Mononuclear cell (primary cell): ENCODE results near the gene GFPT2. TPM values are rescaled to one million over a fixed set of nuclear protein-coding genes. Genes with fewer than 3 reads are reported as not detected.

Experiments
- H3K27me3 ChIP-seq: 2 replicates; pipeline ENCODE4 v1.6.0; 2011; ENCODE audit warnings: low read length, control low read depth; ENCODE audit not compliant: insufficient read depth
- H3K4me1 ChIP-seq: 2 replicates; pipeline ENCODE4 v1.5.1; 2011; ENCODE audit warnings: mild to moderate bottlenecking, low read length, control low read depth; ENCODE audit not compliant: insufficient read depth
- H3K4me3 ChIP-seq: 2 replicates; pipeline ENCODE4 v1.5.1; 2011; ENCODE audit warnings: mild to moderate bottlenecking, low read length, moderate library complexity
- H3K9me3 ChIP-seq: 2 replicates; pipeline ENCODE4 v1.5.1; 2011; ENCODE audit warnings: low read depth, mild to moderate bottlenecking, control low read depth, low read length
- total RNA-seq: library from RNA; depleted of rRNA; stranded (reverse); fragments of >200 nt; gene quantifications from one replicate; pipeline ENCODE4 v1.2.3, GENCODE V29; 2012

GFPT2 gene
- total RNA-seq, 1 donor, result 1.7 TPM

DNA sequence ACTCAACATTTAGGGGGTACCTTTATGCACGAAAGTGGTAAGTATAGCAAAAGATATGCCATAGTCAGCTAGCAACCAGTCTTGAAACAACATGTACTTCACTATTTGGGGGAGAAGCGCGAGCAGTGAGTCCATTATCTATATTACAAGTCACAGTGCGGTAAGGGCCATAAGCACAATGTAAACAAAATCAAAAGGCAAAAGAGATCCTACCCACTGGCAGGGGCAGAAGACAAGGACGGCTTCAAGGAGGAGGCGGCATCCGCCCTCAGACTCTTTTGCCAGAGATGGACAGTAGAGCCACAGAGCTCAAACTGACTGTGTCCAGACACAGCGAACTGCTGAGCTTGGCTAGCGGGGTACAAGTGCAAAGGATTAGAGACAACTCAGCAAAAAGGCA lies 70.9 kb downstream of the GFPT2 start:
- no peaks in the 10 kb centered on the region for H3K27me3 ChIP-seq
- no peaks in the 10 kb centered on the region for H3K9me3 ChIP-seq
- no peak overlapping the region for H3K4me3 ChIP-seq

DNA sequence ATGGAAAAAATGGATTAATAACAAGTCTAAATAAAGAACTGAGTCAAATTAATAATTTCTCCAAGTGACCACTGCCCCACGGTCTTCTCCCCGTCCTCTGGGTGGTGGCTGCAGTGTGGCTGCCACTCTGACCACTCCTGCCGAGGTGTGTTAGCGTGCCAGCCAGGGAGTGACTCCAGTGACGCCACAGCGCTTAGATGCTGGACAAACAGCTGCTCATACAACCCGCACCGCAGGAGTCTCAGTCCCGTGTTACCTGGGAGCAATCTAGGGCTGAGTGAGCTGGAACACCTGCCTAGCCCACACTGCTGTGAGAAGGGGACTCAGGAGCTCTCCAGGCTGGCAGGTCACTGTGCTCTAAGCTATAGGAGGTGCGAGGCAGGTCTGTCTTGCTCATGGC lies 71.4 kb downstream of the GFPT2 start:
- Histone ChIP-seq H3K9me3 (no peaks in the 10 kb centered on the region), H3K27me3 (no peaks in the 10 kb centered on the region), H3K4me1 (no peaks in the 10 kb centered on the region), H3K4me3 (no peak overlapping the region)

More for the DNA sequence above, 70.9 kb downstream of the GFPT2 start:
- H3K4me1 ChIP-seq, result peaks cover 3% of the 10 kb centered on the region

DNA sequence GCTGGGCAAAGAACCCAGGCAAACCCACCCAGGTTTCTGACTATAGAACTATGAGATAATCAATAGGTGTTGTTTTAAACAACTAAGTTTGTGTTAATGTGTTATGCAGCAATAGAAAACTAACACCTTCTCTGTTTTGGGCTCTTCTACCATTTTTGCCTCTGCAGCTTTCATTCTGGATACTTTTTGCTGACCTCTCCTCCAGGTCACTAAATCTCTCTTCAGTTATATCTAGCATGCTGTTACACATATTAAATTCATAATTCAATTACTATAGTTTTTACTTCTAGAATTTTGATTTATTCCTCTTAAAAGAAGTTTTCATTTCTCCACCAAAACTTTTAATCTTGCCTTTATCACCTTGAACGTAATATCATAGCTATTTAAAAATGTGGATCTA lies 78.4 kb downstream of the GFPT2 start:
- Histone ChIP-seq H3K9me3 (peaks cover 19% of the 10 kb centered on the region), H3K4me3 (no peak overlapping the region), H3K4me1 (no peaks in the 10 kb centered on the region), H3K27me3 (no peaks in the 10 kb centered on the region)

DNA sequence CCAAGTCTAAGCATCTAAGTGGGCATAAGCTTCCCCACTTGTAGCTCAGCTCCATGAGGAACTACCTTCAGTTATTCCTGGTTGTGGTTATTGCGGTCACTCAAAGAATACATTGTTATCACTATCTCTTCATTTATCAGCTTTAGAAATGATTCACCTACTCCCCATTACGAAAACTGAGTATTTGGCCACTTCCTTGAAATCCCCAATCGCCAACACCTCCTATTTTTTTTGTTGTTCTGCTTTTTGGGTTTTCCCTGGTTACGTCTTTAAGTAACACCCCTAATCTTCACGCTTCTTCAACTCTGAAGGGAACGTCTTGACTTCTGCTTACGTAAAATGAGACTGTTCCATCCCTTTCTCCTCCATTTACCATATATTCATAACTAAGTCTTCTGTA lies 81.9 kb downstream of the GFPT2 start:
- H3K4me3 ChIP-seq, result no peak overlapping the region
- H3K4me1 ChIP-seq, result no peaks in the 10 kb centered on the region
- peaks cover 19% of the 10 kb centered on the region for H3K9me3 ChIP-seq
- H3K27me3 ChIP-seq, result no peaks in the 10 kb centered on the region

DNA sequence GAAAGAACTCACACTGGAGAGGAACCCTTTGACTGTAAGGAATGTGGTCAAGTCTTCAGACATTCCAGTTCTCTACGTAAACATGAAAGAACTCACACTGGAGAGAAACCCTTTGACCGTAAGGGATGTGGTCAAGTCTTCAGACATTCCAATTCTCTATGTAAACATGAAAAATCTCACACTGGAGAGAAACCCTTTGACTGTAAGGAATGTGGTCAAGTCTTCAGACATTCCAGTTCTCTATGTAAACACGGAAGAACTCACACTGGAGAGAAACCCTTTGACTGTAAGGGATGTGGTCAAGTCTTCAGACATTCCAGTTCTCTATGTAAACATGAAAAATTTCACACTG lies 93.9 kb downstream of the GFPT2 start:
- peaks cover 84% of the 10 kb centered on the region for H3K9me3 ChIP-seq
- H3K4me3 ChIP-seq, result no peak overlapping the region

DNA sequence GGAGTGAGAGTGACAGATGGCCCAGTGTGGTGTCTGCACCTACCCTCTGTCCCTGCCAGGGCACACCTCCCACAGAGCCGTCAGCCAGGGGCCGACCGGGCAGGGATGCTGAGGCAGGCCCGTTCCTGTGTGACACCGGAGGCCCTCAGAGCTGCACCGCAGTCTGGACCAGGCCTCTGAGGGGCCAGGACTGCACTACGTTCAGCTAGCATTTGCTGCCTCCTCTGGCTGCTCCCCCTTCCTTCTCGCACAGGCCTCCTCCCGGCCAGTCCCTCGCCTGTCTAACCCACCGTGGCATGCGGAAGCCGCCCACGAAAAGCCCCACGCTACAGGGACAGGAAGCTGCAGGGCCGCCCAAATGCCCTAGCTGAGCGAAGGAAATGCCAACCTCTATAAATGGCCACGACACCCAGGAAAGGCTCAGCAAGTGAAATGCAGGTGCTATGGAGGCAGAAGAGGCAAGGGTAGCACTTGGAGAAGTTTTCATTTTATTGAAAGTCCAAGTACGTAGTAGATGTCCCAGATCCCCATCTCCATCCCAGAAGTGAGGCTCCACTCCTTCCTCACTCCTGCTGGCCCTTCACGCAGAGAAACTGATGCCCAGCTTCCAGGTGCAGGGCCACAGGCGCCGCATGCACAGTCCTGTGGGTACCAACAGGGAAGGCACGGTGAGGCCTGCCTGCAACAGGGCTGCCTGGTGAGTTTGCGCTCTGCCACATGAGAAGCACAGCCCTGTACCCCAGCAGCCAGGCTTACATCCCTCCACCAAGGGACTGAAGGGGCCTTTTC lies 99.9 kb downstream of the GFPT2 start:
- Histone ChIP-seq H3K9me3 (peaks cover 37% of the 10 kb centered on the region), H3K4me3 (no peak overlapping the region), H3K4me1 (no peaks in the 10 kb centered on the region), H3K27me3 (no peaks in the 10 kb centered on the region)

More for the DNA sequence above, 93.9 kb downstream of the GFPT2 start:
- Histone ChIP-seq H3K4me1 (no peaks in the 10 kb centered on the region), H3K27me3 (no peaks in the 10 kb centered on the region)

DNA sequence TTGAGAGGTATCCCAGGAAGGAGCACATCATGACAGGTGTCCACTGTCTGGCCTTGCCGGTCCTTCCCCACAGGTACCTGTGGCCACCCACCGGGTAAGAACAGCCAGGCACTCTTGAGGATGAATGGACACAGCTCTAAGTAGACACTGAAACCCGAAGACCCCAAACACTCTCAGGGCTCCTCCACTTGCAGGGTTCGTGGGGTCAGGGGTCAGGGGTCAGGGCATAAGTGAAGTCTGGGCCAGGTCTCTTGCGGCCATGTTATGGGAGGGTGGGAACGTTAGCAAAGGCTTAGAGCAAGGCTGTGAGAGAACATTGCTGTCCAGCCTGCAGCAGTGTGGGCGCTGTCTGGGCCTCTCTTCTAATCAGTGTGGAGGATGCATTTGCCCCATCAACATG lies 101.2 kb downstream of the GFPT2 start:
- H3K27me3 ChIP-seq, result no peaks in the 10 kb centered on the region
- no peak overlapping the region for H3K4me3 ChIP-seq
- H3K9me3 ChIP-seq, result peaks cover 24% of the 10 kb centered on the region
- no peaks in the 10 kb centered on the region for H3K4me1 ChIP-seq

DNA sequence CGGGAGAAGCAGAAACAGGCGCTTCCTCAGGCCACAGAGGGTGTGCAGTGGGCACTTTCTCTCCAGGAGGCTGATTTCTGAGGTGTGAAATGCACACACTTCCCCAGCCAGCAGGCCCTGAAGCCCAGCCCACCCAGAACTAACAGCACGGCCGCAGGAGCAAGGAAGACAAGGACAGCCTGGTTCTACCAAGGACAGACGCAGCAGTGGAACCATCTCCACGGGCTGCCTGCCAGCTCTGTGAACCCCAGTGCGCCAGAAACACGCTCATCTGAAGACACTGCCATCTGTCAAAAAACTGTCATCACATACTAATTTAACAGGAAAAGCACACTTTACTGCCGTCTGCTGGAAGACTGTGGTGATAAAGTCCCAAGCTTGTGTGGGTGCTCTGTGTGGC lies 102.0 kb downstream of the GFPT2 start:
- H3K4me3 ChIP-seq, result no peak overlapping the region
- no peaks in the 10 kb centered on the region for H3K27me3 ChIP-seq
- no peaks in the 10 kb centered on the region for H3K4me1 ChIP-seq
- peaks cover 23% of the 10 kb centered on the region for H3K9me3 ChIP-seq

Other genes starting within 250 kb of the GFPT2 start
- gene RASGEF1C, start 144.1 kb downstream of the GFPT2 start, total RNA-seq, result not detected
- gene MAPK9, start 61.3 kb downstream of the GFPT2 start, total RNA-seq, result 36.0 TPM
- 8.1 TPM for gene CNOT6, start 141.0 kb upstream of the GFPT2 start, total RNA-seq
- not detected for gene SCGB3A1, start 238.2 kb upstream of the GFPT2 start, total RNA-seq